Tibial nerve (tissue), 4 donors: Measurements from ENCODE around the gene RPS6KA2.

Experiments used
- CTCF ChIP-seq, 5 experiments: fragments of 200-600 bp in 3 of 5; fragments of 450-650 bp in 2 of 5; sonication (generic) in 3 of 5; IDR thresholded peaks; one replicate each; pipeline ENCODE4 v1.5.1; 2016 to 2019; ENCODE audit warnings: antibody characterized with exemption in 5 of 5, mild to moderate bottlenecking in 3 of 5, moderate library complexity in 2 of 5
- EP300 ChIP-seq, 2 donors: sonication (generic); formaldehyde crosslinking; IDR thresholded peaks; one replicate each; pipeline ENCODE4 v1.6.1; 2017; ENCODE audit warnings: antibody characterized with exemption in 2 of 2, mild to moderate bottlenecking in 1 of 2

GRCh38 chr6:166659581-166659980 lies 32.5 kb upstream of the RPS6KA2 start:
- TF ChIP-seq CTCF (IDR thresholded peaks at IDR 0.05) (no peak), EP300 (IDR thresholded peaks at IDR 0.05) (no peak)
